HepG2 (cell line): ENCODE results near the gene RPLP1. TPM values are rescaled to one million over a fixed set of nuclear protein-coding genes. Genes with fewer than 3 reads are reported as not detected.

Experiments
- EHMT2 ChIP-seq: fragments of 200-600 bp; sonication (generic); IDR thresholded peaks from 2 replicates; pipeline ENCODE4 v1.7.0; 2017; ENCODE audit warnings: antibody characterized with exemption, low read depth, low read length, borderline replicate concordance
- IKZF4 ChIP-seq: sonication (generic); formaldehyde crosslinking; IDR thresholded peaks from 2 replicates; pipeline ENCODE4 v1.5.1; 2020; ENCODE audit warnings: borderline replicate concordance, mild to moderate bottlenecking, low read depth, missing genetic modification reagents; ENCODE audit errors: not compliant biosample characterization
- PRDM10 ChIP-seq: sonication (generic); formaldehyde crosslinking; IDR thresholded peaks from 2 replicates; pipeline ENCODE4 v1.4.0; 2020; ENCODE audit warnings: low read depth, missing genetic modification reagents
- REPIN1 ChIP-seq: sonication (generic); formaldehyde crosslinking; IDR thresholded peaks from 2 replicates; pipeline ENCODE4 v1.8.0; 2022; ENCODE audit warnings: missing genetic modification reagents, low read depth, mild to moderate bottlenecking, borderline replicate concordance
- SP4 ChIP-seq: sonication (generic); formaldehyde crosslinking; IDR thresholded peaks from 2 replicates; pipeline ENCODE4 v1.8.1; 2023; ENCODE audit warnings: mild to moderate bottlenecking, missing genetic modification reagents
- ZNF124 ChIP-seq: sonication (generic); formaldehyde crosslinking; IDR thresholded peaks from 2 replicates; pipeline ENCODE4 v1.4.0; 2020; ENCODE audit warnings: missing genetic modification reagents
- ZNF276 ChIP-seq: sonication (generic); formaldehyde crosslinking; IDR thresholded peaks from 2 replicates; pipeline ENCODE4 v1.4.0; 2020; ENCODE audit warnings: mild to moderate bottlenecking, low read depth, missing genetic modification reagents
- ZNF354B ChIP-seq: sonication (generic); formaldehyde crosslinking; IDR thresholded peaks from 2 replicates; pipeline ENCODE4 v1.8.0; 2022; ENCODE audit warnings: mild to moderate bottlenecking, missing genetic modification reagents
- ZNF451 ChIP-seq: sonication (generic); formaldehyde crosslinking; IDR thresholded peaks from 2 replicates; pipeline ENCODE4 v1.5.0; 2020; ENCODE audit warnings: mild to moderate bottlenecking, missing genetic modification reagents
- ZNF580 ChIP-seq: IDR thresholded peaks from 2 replicates; pipeline ENCODE4 v1.6.1; 2016; ENCODE audit warnings: low read depth, borderline replicate concordance
- ZNF781 ChIP-seq: sonication (generic); formaldehyde crosslinking; IDR thresholded peaks from 2 replicates; pipeline ENCODE4 v1.5.1; 2020; ENCODE audit warnings: borderline replicate concordance, mild to moderate bottlenecking, missing genetic modification reagents; ENCODE audit errors: not compliant biosample characterization
- polyA plus RNA-seq, 8 experiments: library from polyadenylated mRNA; depleted of rRNA in 3 of 8; stranded (reverse) in 7 of 8; unstranded in 1 of 8; fragments of >200 nt; fragmentation: Illumina TruSeq in 4 of 8; extraction: Trizol in 4 of 8; gene quantifications; 2 replicates each; pipeline versions ENCODE4 v1.2.1 to v1.2.3, GENCODE V29; 2011 to 2016; ENCODE audit warnings: low read depth in 4 of 8, missing spikeins in 1 of 8, mixed read lengths in 1 of 8; ENCODE audit not compliant: insufficient read depth in 1 of 8
- total RNA-seq, 5 experiments: library from RNA; depleted of rRNA; stranded (reverse); fragments of >200 nt; fragmentation: Illumina TruSeq; extraction: Trizol; gene quantifications; 2 replicates each; pipeline ENCODE4 v1.2.3, GENCODE V29; 2016; ENCODE audit warnings: low read depth in 1 of 5
- TF ChIP-seq, protein P1 (sequence below): sonication (generic); formaldehyde crosslinking; IDR thresholded peaks from 2 replicates; pipeline ENCODE4 v1.8.0; 2022; ENCODE audit warnings: missing genetic modification reagents, mild to moderate bottlenecking, inconsistent platforms, borderline replicate concordance
- TF ChIP-seq, protein P2 (sequence below): sonication (generic); formaldehyde crosslinking; conservative IDR thresholded peaks from 2 replicates; pipeline ENCODE4 v1.5.0; 2020; ENCODE audit warnings: missing genetic modification reagents
- TF ChIP-seq, protein P3 (sequence below): sonication (generic); formaldehyde crosslinking; IDR thresholded peaks from 2 replicates; pipeline ENCODE4 v1.4.0; 2020; ENCODE audit warnings: missing genetic modification reagents, low read depth, mild to moderate bottlenecking, borderline replicate concordance

The RPLP1 gene
- total and polyA plus RNA-seq, 2 of the 13 experiments (the other 11 are each of a cell fraction or from before 2014, with no cell fraction given), result 817 to 929 TPM

DNA sequence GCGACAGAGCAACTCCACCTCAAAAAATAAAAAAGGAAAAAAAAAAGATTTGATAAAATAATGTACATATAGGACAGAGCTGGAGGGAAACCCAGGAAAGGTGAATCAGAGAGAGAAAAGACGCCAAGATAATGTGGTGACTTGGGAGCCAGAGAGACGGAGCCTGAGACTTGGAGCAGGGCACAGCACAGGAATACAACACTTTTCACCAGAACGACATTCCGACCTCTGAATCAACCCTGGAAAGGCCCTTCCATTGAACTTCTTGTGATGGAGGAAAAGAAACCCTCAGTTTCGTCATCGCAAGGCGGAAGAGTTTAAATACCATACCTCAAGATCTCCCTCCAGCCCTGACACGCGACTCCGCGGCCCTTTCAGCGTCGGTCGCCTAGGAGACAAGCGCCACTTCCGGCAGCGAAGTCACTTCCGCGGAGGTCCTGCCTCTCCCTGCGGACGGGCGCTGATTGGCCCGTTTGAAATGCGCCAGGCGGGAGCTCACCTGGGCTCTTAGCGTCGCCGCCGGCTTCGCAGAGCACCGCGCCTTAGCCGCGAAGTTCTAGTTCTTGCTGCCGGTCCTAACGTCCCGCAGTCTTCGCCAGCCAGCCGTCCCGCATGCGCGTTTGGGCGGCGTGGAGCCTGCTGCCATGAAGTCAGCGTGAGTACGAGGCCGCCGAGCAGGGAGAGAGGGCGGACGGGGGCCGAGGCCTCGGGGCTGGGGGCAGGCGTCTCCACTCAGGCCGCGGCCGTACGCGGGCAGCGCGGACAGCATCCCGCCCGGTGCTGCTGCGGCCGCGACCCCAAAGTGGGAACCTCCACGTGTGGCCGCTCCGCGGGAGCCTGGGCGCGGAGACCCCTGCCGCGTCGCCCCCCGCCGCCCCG is 38.6 kb upstream of the RPLP1 start, which contains the start of gene KIF23 (continued):
- TF ChIP-seq, protein P1, sequence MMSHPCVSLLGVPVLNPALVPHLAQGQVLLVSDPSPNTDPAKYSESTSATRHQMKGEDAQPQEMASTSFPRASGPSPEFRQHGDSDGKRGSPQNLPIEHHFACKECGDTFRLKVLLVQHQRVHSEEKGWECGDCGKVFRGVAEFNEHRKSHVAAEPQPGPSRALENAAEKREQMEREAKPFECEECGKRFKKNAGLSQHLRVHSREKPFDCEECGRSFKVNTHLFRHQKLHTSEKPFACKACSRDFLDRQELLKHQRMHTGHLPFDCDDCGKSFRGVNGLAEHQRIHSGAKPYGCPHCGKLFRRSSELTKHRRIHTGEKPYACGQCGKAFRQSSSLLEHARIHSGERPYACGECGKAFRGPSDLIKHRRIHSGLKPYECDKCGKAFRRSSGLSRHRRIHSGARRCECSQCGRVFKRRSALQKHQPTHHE (CRISPR knock-in tag), result peak; percentile 55; the same call in 1 of the 2 replicates
- TF ChIP-seq ZNF451 (peak; percentile 78; the same call in 1 of the 2 replicates), EHMT2 (no peak), ZNF354B (CRISPR knock-in tag) (no peak), IKZF4 (CRISPR knock-in tag) (no peak), ZNF580 (CRISPR knock-in tag) (no peak), REPIN1 (CRISPR knock-in tag) (peak; percentile 87), PRDM10 (no peak; the same call in 1 of the 2 replicates), ZNF276 (CRISPR knock-in tag) (no peak), ZNF124 (CRISPR knock-in tag) (0 out of 2 replicates have a peak, but pooled peaks have one; percentile 38), ZNF781 (CRISPR knock-in tag) (no peak), SP4 (CRISPR knock-in tag) (peak; percentile 76)
- TF ChIP-seq, protein P2, sequence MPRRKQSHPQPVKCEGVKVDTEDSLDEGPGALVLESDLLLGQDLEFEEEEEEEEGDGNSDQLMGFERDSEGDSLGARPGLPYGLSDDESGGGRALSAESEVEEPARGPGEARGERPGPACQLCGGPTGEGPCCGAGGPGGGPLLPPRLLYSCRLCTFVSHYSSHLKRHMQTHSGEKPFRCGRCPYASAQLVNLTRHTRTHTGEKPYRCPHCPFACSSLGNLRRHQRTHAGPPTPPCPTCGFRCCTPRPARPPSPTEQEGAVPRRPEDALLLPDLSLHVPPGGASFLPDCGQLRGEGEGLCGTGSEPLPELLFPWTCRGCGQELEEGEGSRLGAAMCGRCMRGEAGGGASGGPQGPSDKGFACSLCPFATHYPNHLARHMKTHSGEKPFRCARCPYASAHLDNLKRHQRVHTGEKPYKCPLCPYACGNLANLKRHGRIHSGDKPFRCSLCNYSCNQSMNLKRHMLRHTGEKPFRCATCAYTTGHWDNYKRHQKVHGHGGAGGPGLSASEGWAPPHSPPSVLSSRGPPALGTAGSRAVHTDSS, result no peak
- TF ChIP-seq, protein P3, sequence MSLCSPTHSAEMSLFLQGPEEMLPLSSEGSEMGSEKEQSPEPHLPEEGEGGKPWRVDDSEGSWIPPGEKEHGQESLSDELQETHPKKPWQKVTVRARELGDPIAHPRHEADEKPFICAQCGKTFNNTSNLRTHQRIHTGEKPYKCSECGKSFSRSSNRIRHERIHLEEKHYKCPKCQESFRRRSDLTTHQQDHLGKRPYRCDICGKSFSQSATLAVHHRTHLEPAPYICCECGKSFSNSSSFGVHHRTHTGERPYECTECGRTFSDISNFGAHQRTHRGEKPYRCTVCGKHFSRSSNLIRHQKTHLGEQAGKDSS (CRISPR knock-in tag), result peak; percentile 25; the same call in 1 of the 2 replicates
